ENCODE results near the gene TEAD4. TPM values are rescaled to one million over a fixed set of nuclear protein-coding genes. Genes with fewer than 3 reads are reported as not detected.

The TEAD4 gene
- total RNA-seq, 1 donor from 2014 or later, result 30.3 TPM

DNA sequence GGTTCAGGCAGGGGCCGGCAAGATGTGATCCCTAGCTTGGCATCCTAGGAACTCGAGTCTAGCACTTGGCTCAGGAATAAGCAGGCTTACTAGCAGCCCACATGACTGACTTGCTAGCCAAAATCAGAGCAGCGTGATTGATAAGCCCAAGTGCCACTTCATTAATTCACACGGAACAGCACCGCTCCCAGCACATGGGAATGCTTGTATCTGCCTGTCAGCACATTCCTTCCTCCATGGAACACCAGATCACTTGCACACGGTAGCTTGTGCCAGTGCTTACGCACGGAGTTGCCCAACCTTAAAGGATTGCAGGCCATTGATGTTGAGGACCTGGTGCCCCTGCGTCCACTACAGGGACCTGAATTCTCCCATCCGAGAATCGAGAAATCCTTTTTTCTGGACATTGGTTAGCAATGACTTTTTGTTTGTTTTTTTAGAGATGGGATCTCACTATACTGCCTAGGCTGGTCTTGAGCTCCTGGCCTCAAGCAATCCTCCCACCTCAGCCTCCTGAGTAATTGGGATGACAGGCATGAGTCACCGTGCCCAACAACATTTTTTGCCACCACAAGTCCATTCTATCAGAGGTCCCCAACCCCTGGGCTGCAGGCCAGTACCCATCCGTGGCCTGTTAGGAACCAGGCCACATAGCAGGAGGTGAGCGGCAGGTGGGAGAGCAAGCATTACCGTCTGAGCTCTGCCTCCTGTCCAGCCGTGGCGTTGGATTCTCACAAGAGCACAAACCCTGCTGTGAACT is 87.4 kb downstream of the TEAD4 start:
- Histone ChIP-seq H3K4me3 (ENCODE audit: low read length in 3 of 3) (peak overlapping the region in 1 of 3 donors; percentile 0), H3K36me3 (ENCODE audit: control insufficient read depth in 3 of 3, insufficient read depth in 3 of 3, low read length in 3 of 3) (peaks cover 0 to 5% (median 2%) of the 10 kb centered on the region in 3 donors), H3K27ac (ENCODE audit: low read depth, low read length) (peak overlapping the region; percentile 71), H3K27me3 (ENCODE audit: control insufficient read depth in 3 of 3, insufficient read depth in 3 of 3, low read length in 3 of 3) (no peaks in the 10 kb centered on the region), H3K4me1 (ENCODE audit: control insufficient read depth in 3 of 3, insufficient read depth in 3 of 3, low read length in 3 of 3) (peaks cover 35 to 76% (median 53%) of the 10 kb centered on the region in 3 donors), H3K9ac (ENCODE audit: low read depth in 1 of 3, low read length in 3 of 3) (peak overlapping the region in 2 of 3 donors; percentile 43 to 58), H3K9me3 (ENCODE audit: control insufficient read depth in 3 of 3, low read length in 3 of 3) (no peaks in the 10 kb centered on the region)

GRCh38 chr12:3047961-3048360 is 88.8 kb downstream of the TEAD4 start:
- no peaks in the 10 kb centered on the region for H3K27me3 ChIP-seq (ENCODE audit: control insufficient read depth in 3 of 3, insufficient read depth in 3 of 3, low read length in 3 of 3)
- H3K4me1 ChIP-seq (ENCODE audit: control insufficient read depth in 3 of 3, insufficient read depth in 3 of 3, low read length in 3 of 3), result peaks cover 22 to 63% (median 39%) of the 10 kb centered on the region in 3 donors
- no peaks in the 10 kb centered on the region for H3K9me3 ChIP-seq (ENCODE audit: control insufficient read depth in 3 of 3, low read length in 3 of 3)
- H3K4me3 ChIP-seq (ENCODE audit: low read length in 3 of 3), result no peak overlapping the region
- H3K27ac ChIP-seq (ENCODE audit: low read depth, low read length), result no peak overlapping the region
- H3K36me3 ChIP-seq (ENCODE audit: control insufficient read depth in 3 of 3, insufficient read depth in 3 of 3, low read length in 3 of 3), result peaks cover 0 to 4% (median 3%) of the 10 kb centered on the region in 3 donors
- no peak overlapping the region for H3K9ac ChIP-seq (ENCODE audit: low read depth in 1 of 3, low read length in 3 of 3)

GRCh38 chr12:3048540-3048939 is 89.3 kb downstream of the TEAD4 start:
- H3K9ac ChIP-seq (ENCODE audit: low read depth in 1 of 3, low read length in 3 of 3), result no peak overlapping the region
- H3K27me3 ChIP-seq (ENCODE audit: control insufficient read depth in 3 of 3, insufficient read depth in 3 of 3, low read length in 3 of 3), result no peaks in the 10 kb centered on the region
- H3K36me3 ChIP-seq (ENCODE audit: control insufficient read depth in 3 of 3, insufficient read depth in 3 of 3, low read length in 3 of 3), result peaks cover 0 to 4% (median 3%) of the 10 kb centered on the region in 3 donors
- H3K9me3 ChIP-seq (ENCODE audit: control insufficient read depth in 3 of 3, low read length in 3 of 3), result no peaks in the 10 kb centered on the region
- H3K4me3 ChIP-seq (ENCODE audit: low read length in 3 of 3), result no peak overlapping the region
- H3K4me1 ChIP-seq (ENCODE audit: control insufficient read depth in 3 of 3, insufficient read depth in 3 of 3, low read length in 3 of 3), result peaks cover 19 to 57% (median 34%) of the 10 kb centered on the region in 3 donors
- no peak overlapping the region for H3K27ac ChIP-seq (ENCODE audit: low read depth, low read length)

DNA sequence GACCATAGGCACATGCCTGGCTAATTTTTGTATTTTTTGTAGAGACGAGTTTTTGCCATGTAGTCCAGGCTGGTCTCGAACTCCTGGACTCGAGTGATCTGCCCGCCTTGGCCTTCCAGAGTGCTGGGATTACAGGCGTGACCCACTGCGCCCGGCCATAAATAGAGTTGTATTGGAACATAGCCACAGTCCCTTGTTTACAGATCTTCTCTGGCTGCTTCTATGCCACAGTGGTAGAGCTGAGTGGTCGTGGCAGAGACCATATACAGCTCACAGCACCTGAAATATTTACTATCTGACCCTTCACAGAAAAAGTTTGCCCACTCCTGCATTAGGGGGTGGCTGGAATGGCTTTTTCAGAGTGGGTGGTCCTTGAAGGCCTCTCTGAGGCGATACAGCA is 90.0 kb downstream of the TEAD4 start:
- Histone ChIP-seq H3K9ac (ENCODE audit: low read depth in 1 of 3, low read length in 3 of 3) (no peak overlapping the region), H3K4me1 (ENCODE audit: control insufficient read depth in 3 of 3, insufficient read depth in 3 of 3, low read length in 3 of 3) (peaks cover 15 to 50% (median 31%) of the 10 kb centered on the region in 3 donors), H3K27me3 (ENCODE audit: control insufficient read depth in 3 of 3, insufficient read depth in 3 of 3, low read length in 3 of 3) (no peaks in the 10 kb centered on the region), H3K4me3 (ENCODE audit: low read length in 3 of 3) (no peak overlapping the region), H3K36me3 (ENCODE audit: control insufficient read depth in 3 of 3, insufficient read depth in 3 of 3, low read length in 3 of 3) (peaks cover 0 to 4% (median 0%) of the 10 kb centered on the region in 3 donors), H3K9me3 (ENCODE audit: control insufficient read depth in 3 of 3, low read length in 3 of 3) (no peaks in the 10 kb centered on the region), H3K27ac (ENCODE audit: low read depth, low read length) (peak overlapping the region; percentile 47)

GRCh38 chr12:3049611-3050249 is 90.5 kb downstream of the TEAD4 start:
- Histone ChIP-seq H3K9me3 (ENCODE audit: control insufficient read depth in 3 of 3, low read length in 3 of 3) (no peaks in the 10 kb centered on the region), H3K27ac (ENCODE audit: low read depth, low read length) (peak overlapping the region; percentile 47), H3K27me3 (ENCODE audit: control insufficient read depth in 3 of 3, insufficient read depth in 3 of 3, low read length in 3 of 3) (no peaks in the 10 kb centered on the region), H3K36me3 (ENCODE audit: control insufficient read depth in 3 of 3, insufficient read depth in 3 of 3, low read length in 3 of 3) (peaks cover 0 to 4% (median 0%) of the 10 kb centered on the region in 3 donors), H3K4me1 (ENCODE audit: control insufficient read depth in 3 of 3, insufficient read depth in 3 of 3, low read length in 3 of 3) (peaks cover 15 to 49% (median 31%) of the 10 kb centered on the region in 3 donors), H3K4me3 (ENCODE audit: low read length in 3 of 3) (no peak overlapping the region), H3K9ac (ENCODE audit: low read depth in 1 of 3, low read length in 3 of 3) (peak overlapping the region in 1 of 3 donors; percentile 54)

DNA sequence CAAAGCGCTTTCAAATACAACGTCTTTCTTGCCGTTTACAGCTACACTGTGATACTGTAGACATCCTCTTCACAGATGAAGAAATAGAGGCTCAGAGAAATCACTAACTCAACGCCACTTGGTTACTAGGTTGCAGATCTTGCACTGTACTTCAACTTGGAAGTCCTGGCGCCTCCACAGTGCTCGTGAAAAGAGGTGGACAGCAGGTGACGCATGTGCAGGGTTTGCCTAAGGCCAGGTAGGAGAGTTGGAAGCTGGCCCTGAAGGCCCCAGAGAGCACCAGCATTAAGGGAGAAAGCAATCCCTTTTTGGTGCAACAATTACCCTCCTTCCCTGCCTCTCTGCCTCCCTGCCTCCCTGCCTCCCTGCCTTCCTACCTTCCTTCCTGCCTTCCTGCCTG is 95.2 kb downstream of the TEAD4 start:
- Histone ChIP-seq H3K27me3 (ENCODE audit: control insufficient read depth in 3 of 3, insufficient read depth in 3 of 3, low read length in 3 of 3) (no peaks in the 10 kb centered on the region), H3K36me3 (ENCODE audit: control insufficient read depth in 3 of 3, insufficient read depth in 3 of 3, low read length in 3 of 3) (peaks cover 0 to 4% (median 4%) of the 10 kb centered on the region in 3 donors), H3K27ac (ENCODE audit: low read depth, low read length) (no peak overlapping the region), H3K9me3 (ENCODE audit: control insufficient read depth in 3 of 3, low read length in 3 of 3) (no peaks in the 10 kb centered on the region), H3K4me3 (ENCODE audit: low read length in 3 of 3) (no peak overlapping the region), H3K9ac (ENCODE audit: low read depth in 1 of 3, low read length in 3 of 3) (no peak overlapping the region), H3K4me1 (ENCODE audit: control insufficient read depth in 3 of 3, insufficient read depth in 3 of 3, low read length in 3 of 3) (peaks cover 4 to 10% (median 8%) of the 10 kb centered on the region in 3 donors)

GRCh38 chr12:3055026-3055703 is 96.0 kb downstream of the TEAD4 start:
- Histone ChIP-seq H3K4me1 (ENCODE audit: control insufficient read depth in 3 of 3, insufficient read depth in 3 of 3, low read length in 3 of 3) (peaks cover 0 to 2% (median under 1%) of the 10 kb centered on the region in 3 donors), H3K9me3 (ENCODE audit: control insufficient read depth in 3 of 3, low read length in 3 of 3) (no peaks in the 10 kb centered on the region), H3K27me3 (ENCODE audit: control insufficient read depth in 3 of 3, insufficient read depth in 3 of 3, low read length in 3 of 3) (no peaks in the 10 kb centered on the region), H3K9ac (ENCODE audit: low read depth in 1 of 3, low read length in 3 of 3) (no peak overlapping the region), H3K4me3 (ENCODE audit: low read length in 3 of 3) (no peak overlapping the region), H3K36me3 (ENCODE audit: control insufficient read depth in 3 of 3, insufficient read depth in 3 of 3, low read length in 3 of 3) (peaks cover 0 to 4% (median 4%) of the 10 kb centered on the region in 3 donors), H3K27ac (ENCODE audit: low read depth, low read length) (no peak overlapping the region)

GRCh38 chr12:3055704-3056467 is 96.7 kb downstream of the TEAD4 start:
- no peaks in the 10 kb centered on the region for H3K27me3 ChIP-seq (ENCODE audit: control insufficient read depth in 3 of 3, insufficient read depth in 3 of 3, low read length in 3 of 3)
- H3K9ac ChIP-seq (ENCODE audit: low read depth in 1 of 3, low read length in 3 of 3), result no peak overlapping the region
- H3K4me1 ChIP-seq (ENCODE audit: control insufficient read depth in 3 of 3, insufficient read depth in 3 of 3, low read length in 3 of 3), result no peaks in the 10 kb centered on the region
- no peaks in the 10 kb centered on the region for H3K9me3 ChIP-seq (ENCODE audit: control insufficient read depth in 3 of 3, low read length in 3 of 3)
- H3K36me3 ChIP-seq (ENCODE audit: control insufficient read depth in 3 of 3, insufficient read depth in 3 of 3, low read length in 3 of 3), result peaks cover 0 to 6% (median 4%) of the 10 kb centered on the region in 3 donors
- no peak overlapping the region for H3K27ac ChIP-seq (ENCODE audit: low read depth, low read length)
- H3K4me3 ChIP-seq (ENCODE audit: low read length in 3 of 3), result no peak overlapping the region

DNA sequence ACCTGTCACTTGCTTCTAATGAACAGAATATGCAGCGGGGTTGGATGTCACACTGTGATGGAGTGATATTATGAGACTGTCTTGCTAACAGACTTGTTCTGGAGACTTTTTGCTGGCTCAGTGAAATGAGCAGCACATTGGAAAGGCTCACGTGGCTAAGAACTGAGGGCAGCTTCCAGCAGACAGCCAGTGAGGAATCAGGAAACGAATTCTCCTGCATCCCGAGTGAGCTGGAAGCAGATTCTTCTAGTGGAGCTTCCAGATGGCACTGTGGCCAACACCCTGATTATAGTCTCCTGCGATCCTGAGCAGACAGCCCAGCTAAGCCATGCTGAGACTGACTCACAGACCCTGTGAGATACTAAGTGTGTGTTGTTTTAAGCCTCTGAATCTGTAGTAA is 101.9 kb downstream of the TEAD4 start:
- Histone ChIP-seq H3K27ac (ENCODE audit: low read depth, low read length) (no peak overlapping the region), H3K9ac (ENCODE audit: low read depth in 1 of 3, low read length in 3 of 3) (no peak overlapping the region), H3K27me3 (ENCODE audit: control insufficient read depth in 3 of 3, insufficient read depth in 3 of 3, low read length in 3 of 3) (no peaks in the 10 kb centered on the region), H3K36me3 (ENCODE audit: control insufficient read depth in 3 of 3, insufficient read depth in 3 of 3, low read length in 3 of 3) (peaks cover 0 to 3% (median 0%) of the 10 kb centered on the region in 3 donors), H3K4me1 (ENCODE audit: control insufficient read depth in 3 of 3, insufficient read depth in 3 of 3, low read length in 3 of 3) (peaks cover 0 to 6% (median 2%) of the 10 kb centered on the region in 3 donors), H3K9me3 (ENCODE audit: control insufficient read depth in 3 of 3, low read length in 3 of 3) (peaks cover 0 to 5% (median 0%) of the 10 kb centered on the region in 3 donors), H3K4me3 (ENCODE audit: low read length in 3 of 3) (no peak overlapping the region)

Data from skeletal muscle tissue (tissue), 4 donors.